Gastrocnemius medialis (tissue), 4 donors: ENCODE results near the gene THADA. TPM values are rescaled to one million over a fixed set of nuclear protein-coding genes. Genes with fewer than 3 reads are reported as not detected.
"Not testable (repeated sequence)": the region's sequence is repeated elsewhere in the genome, so short reads cannot be mapped to it uniquely, and the experiment has no call there.

ENCODE experiments used
- ATAC-seq, 2 donors: fragments of 150-250 bp; one replicate each; pipeline ENCODE4 v1.9.1; 2016
- DNase-seq, 2 donors: peaks; one replicate each; pipeline ENCODE4 v3.0.0-alpha.2; 2019
- H3K27ac ChIP-seq, 4 donors: fragments of 200-600 bp; sonication (generic); 1 replicate in 1 of 4; 2 replicates in 3 of 4; pipeline ENCODE4 v1.5.1; 2016 to 2018; ENCODE audit warnings: mild to moderate bottlenecking in 2 of 4, moderate library complexity in 1 of 4
- H3K27me3 ChIP-seq, 3 donors: fragments of 200-600 bp; sonication (generic) in 2 of 3; 1 replicate in 1 of 3; 2 replicates in 2 of 3; pipeline versions ENCODE4 v1.5.1 to v1.6.0; 2016 to 2019; ENCODE audit warnings: mild to moderate bottlenecking in 1 of 3, moderate library complexity in 1 of 3
- H3K36me3 ChIP-seq, 2 donors: fragments of 200-600 bp; sonication (generic) in 1 of 2; one replicate each; pipeline ENCODE4 v1.5.1; 2017 to 2018
- H3K4me1 ChIP-seq, 2 donors: fragments of 200-600 bp; sonication (generic) in 1 of 2; one replicate each; pipeline ENCODE4 v1.5.1; 2016 to 2017; ENCODE audit warnings: mild to moderate bottlenecking in 2 of 2
- H3K4me3 ChIP-seq, 4 donors: fragments of 200-600 bp; sonication (generic) in 3 of 4; 1 replicate in 1 of 4; 2 replicates in 3 of 4; pipeline ENCODE4 v1.5.1; 2016 to 2019; ENCODE audit warnings: mild to moderate bottlenecking in 2 of 4
- H3K9me3 ChIP-seq, 3 donors: fragments of 200-600 bp; sonication (generic) in 2 of 3; 1 replicate in 1 of 3; 2 replicates in 2 of 3; pipeline ENCODE4 v1.5.1; 2016 to 2019
- POLR2A ChIP-seq, 2 donors: fragments of 450-650 bp; IDR thresholded peaks; one replicate each; pipeline ENCODE4 v1.6.1; 2017; ENCODE audit warnings: antibody characterized with exemption in 2 of 2, mild to moderate bottlenecking in 2 of 2, moderate library complexity in 2 of 2
- in situ Hi-C, 4 donors: fragments of 200-750 bp; cut with MboI; loops; one replicate each; pipeline versions ENCODE4 v1.15.0 to v1.8.0; 2017; ENCODE audit warnings: low sequenced_read_pairs in 4 of 4
- intact Hi-C: fragments of 100-400 bp; cut with DNase I; formaldehyde crosslinking; loops from one replicate; pipeline ENCODE4 v1.15.1; 2023; ENCODE audit warnings: low total_unique reads
- total RNA-seq, 4 donors: library from RNA; depleted of rRNA; stranded (reverse); fragments of >200 nt; gene quantifications; one replicate each; pipeline versions ENCODE4 v1.1.0 to v1.2.3, GENCODE V29; 2016
- TF ChIP-seq, protein P1 (sequence below), 5 experiments: fragments of 450-650 bp in 3 of 5; fragments of 200-600 bp in 2 of 5; sonication (generic) in 2 of 5; IDR thresholded peaks in 4 of 5; conservative IDR thresholded peaks in 1 of 5; 1 replicate in 4 of 5; 2 replicates in 1 of 5; pipeline ENCODE4 v1.5.1; 2016 to 2019; ENCODE audit warnings: antibody characterized with exemption in 5 of 5, mild to moderate bottlenecking in 3 of 5, moderate library complexity in 3 of 5

Gene THADA
- total RNA-seq, 4 donors from 2014 or later = 13.6 to 19.0 (median 16.2) TPM

DNA sequence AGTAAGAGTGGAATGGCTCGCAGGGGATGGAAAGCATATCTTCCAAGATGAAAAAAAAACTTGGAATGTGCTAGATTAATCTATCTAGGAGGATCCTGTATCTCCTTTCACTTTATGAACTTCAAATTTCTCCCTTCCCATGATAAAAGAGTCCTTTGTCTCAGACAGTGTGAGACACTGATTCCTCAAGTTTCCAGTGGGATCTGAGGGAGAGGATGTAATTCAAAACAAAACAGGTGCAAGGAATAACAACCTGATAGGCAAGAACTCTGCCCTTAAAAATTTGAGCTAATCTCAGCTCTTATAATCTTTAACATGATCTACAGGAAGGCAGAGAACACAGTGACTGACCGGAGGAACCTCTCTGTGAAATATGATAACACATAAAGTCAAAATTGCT lies 207.5 kb downstream of the THADA start:
- Histone ChIP-seq H3K36me3 (no peaks in the 10 kb centered on the region), H3K9me3 (no peaks in the 10 kb centered on the region), H3K27ac (no peak overlapping the region), H3K27me3 (no peaks in the 10 kb centered on the region), H3K4me1 (peaks cover 26 to 29% of the 10 kb centered on the region in 2 donors), H3K4me3 (no peak overlapping the region)
- intact Hi-C loops (no loop called here), in situ Hi-C loops (no loop called here)
- TF ChIP-seq POLR2A (IDR thresholded peaks at IDR 0.05) = no peak
- TF ChIP-seq, protein P1, sequence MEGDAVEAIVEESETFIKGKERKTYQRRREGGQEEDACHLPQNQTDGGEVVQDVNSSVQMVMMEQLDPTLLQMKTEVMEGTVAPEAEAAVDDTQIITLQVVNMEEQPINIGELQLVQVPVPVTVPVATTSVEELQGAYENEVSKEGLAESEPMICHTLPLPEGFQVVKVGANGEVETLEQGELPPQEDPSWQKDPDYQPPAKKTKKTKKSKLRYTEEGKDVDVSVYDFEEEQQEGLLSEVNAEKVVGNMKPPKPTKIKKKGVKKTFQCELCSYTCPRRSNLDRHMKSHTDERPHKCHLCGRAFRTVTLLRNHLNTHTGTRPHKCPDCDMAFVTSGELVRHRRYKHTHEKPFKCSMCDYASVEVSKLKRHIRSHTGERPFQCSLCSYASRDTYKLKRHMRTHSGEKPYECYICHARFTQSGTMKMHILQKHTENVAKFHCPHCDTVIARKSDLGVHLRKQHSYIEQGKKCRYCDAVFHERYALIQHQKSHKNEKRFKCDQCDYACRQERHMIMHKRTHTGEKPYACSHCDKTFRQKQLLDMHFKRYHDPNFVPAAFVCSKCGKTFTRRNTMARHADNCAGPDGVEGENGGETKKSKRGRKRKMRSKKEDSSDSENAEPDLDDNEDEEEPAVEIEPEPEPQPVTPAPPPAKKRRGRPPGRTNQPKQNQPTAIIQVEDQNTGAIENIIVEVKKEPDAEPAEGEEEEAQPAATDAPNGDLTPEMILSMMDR (IDR thresholded peaks at IDR 0.05 in 4 of 5, conservative IDR thresholded peaks at IDR 0.05 in 1 of 5) = no peak
- DNase-seq (no peak), ATAC-seq (no peak)

DNA sequence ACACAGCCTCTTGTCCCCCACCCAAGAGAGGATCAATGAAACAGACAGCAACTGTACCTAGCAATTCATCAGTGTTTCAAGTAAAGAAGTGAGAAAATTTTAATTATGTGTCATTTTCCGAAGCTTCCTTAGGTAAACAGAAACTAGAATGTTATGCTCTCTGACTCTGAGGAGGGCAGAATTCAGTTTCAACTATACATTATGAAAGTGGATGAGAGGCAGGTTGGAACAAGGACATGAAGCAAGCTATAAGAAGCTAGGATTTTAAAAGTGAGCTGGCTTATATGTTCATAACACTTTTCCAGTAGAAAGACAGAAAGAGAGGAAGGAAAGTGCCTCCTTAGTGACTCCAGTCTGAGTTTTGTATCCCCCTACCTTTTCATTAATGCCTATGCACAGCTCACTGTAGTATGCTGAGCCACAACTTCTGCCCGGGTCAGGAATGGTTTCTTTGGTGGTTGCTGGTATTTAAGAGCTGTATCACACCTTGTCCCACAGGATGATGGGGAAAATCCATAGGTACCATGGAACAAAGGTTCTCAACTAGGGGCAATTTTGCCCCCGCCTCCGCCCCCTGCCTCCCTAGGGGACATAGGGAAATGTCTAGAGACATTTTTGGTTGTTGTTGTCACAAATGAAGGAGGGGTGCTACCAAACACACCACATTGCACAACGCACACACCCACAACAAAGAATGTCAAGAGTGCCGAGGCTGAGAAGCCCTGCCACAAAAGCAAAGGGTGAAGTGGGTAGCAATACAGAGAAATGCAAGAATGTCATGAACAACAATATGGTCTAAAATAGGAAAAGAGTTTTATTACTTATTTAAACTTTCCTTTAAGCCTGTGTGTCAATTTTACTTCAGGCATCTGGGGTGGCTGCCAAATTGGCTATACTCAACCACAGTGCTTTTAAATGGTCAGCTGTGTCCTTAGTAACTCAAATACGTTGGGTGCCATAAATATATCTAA lies 208.5 kb downstream of the THADA start:
- H3K27me3 ChIP-seq = no peaks in the 10 kb centered on the region
- H3K36me3 ChIP-seq = no peaks in the 10 kb centered on the region
- in situ Hi-C loops (no loop called here), intact Hi-C loops (no loop called here)
- peak overlapping the region in 1 of 4 donors; percentile 0 for H3K27ac ChIP-seq
- ATAC-seq = peak in 1 of 2 donors; percentile 27
- H3K4me1 ChIP-seq = peaks cover 26 to 29% of the 10 kb centered on the region in 2 donors
- DNase-seq = no peak
- H3K9me3 ChIP-seq = no peaks in the 10 kb centered on the region
- no peak overlapping the region for H3K4me3 ChIP-seq
- TF ChIP-seq POLR2A (IDR thresholded peaks at IDR 0.05) = no peak
- TF ChIP-seq, protein P1 (IDR thresholded peaks at IDR 0.05 in 4 of 5, conservative IDR thresholded peaks at IDR 0.05 in 1 of 5) = no peak

DNA sequence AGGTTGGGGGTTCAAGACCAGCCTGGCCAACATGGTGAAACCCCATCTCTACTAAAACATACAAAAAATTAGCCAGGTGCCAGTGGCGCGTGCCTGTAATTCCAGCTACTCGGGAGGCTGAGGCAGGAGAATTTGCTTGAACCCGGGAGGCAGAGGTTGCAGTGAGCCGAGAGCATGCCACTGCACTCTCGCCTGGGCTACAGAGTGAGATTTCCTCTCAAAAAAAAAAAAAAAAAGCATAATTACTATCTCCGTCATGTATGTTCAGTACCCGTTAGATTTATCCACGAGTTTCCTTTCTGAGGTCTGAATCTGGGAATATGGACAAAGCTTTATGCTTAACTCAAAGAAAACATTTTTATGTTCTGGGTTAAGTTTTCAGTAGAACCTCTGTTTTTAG lies 209.2 kb downstream of the THADA start:
- H3K27ac ChIP-seq = not testable (repeated sequence)

DNA sequence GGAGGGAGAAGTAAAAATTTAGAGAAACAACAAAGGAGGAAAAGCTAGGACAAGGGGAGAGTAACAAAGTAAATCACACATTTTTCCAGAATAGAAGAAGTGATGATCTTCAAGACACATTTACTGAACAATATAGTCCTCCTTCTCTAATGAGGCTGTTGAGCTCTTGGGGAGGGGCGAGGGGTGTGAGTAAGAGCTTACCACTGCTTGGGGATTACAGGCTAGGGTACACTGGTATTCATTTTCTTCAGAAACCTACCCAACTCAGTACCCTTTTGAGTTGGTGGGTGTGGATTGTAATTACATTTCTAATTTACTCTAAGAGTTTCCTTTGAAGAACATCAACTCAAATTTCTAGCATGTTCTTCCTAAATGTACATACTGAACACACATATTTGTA lies 211.7 kb downstream of the THADA start:
- DNase-seq (no peak), ATAC-seq (no peak)
- intact Hi-C loops (no loop called here), in situ Hi-C loops (no loop called here)
- H3K4me3 ChIP-seq = no peak overlapping the region
- TF ChIP-seq, protein P1 (IDR thresholded peaks at IDR 0.05 in 4 of 5, conservative IDR thresholded peaks at IDR 0.05 in 1 of 5) = no peak
- TF ChIP-seq POLR2A (IDR thresholded peaks at IDR 0.05) = no peak
- H3K27ac ChIP-seq = no peak overlapping the region
- H3K9me3 ChIP-seq = no peaks in the 10 kb centered on the region
- H3K27me3 ChIP-seq = no peaks in the 10 kb centered on the region
- no peaks in the 10 kb centered on the region for H3K36me3 ChIP-seq
- H3K4me1 ChIP-seq = peaks cover 19 to 20% of the 10 kb centered on the region in 2 donors

More for the DNA sequence above, 209.2 kb downstream of the THADA start:
- intact Hi-C loops, H3K36me3 ChIP-seq, H3K4me3 ChIP-seq, H3K27me3 ChIP-seq, H3K9me3 ChIP-seq, in situ Hi-C loops, ATAC-seq, DNase-seq: not testable (repeated sequence)
- peaks cover 26 to 27% of the 10 kb centered on the region in 2 donors for H3K4me1 ChIP-seq

DNA sequence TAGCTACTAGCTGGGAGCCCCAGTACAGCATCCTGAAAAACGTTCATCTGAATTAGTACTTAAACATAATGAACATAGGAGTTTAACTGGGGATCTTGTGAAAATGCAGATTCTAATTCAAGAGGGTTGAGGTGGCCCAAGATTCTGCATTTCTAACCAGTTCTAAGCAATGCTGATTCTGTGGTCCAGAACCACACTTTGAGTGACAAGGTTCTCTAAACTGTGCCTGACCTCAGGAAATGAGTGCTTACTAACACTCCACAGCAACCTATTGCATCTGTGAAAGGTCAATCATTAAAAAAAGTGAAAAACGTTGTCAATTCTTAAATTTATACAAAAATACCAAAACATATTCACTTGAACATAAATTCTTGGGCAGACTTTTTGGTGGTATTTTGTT lies 212.3 kb downstream of the THADA start:
- DNase-seq (no peak), ATAC-seq (no peak)
- H3K36me3 ChIP-seq = no peaks in the 10 kb centered on the region
- no peaks in the 10 kb centered on the region for H3K9me3 ChIP-seq
- H3K27me3 ChIP-seq = no peaks in the 10 kb centered on the region
- no peak overlapping the region for H3K4me3 ChIP-seq
- H3K27ac ChIP-seq = no peak overlapping the region
- peaks cover 13 to 14% of the 10 kb centered on the region in 2 donors for H3K4me1 ChIP-seq
- intact Hi-C loops = no loop called here
- TF ChIP-seq, protein P1 (IDR thresholded peaks at IDR 0.05 in 4 of 5, conservative IDR thresholded peaks at IDR 0.05 in 1 of 5) = no peak
- TF ChIP-seq POLR2A (IDR thresholded peaks at IDR 0.05) = no peak
- in situ Hi-C loops = no loop called here
